HG03354 (cell line): Measurements from ENCODE around the gene ARHGAP24.

Source experiments
- ATAC-seq: cut with Tn5 transposase; IDR thresholded peaks from one replicate; pipeline ENCODE4 v1.9.1; 2021; ENCODE audit warnings: mild to moderate bottlenecking; ENCODE audit not compliant: unreplicated experiment, poor library complexity, severe bottlenecking

Gene ARHGAP24

DNA sequence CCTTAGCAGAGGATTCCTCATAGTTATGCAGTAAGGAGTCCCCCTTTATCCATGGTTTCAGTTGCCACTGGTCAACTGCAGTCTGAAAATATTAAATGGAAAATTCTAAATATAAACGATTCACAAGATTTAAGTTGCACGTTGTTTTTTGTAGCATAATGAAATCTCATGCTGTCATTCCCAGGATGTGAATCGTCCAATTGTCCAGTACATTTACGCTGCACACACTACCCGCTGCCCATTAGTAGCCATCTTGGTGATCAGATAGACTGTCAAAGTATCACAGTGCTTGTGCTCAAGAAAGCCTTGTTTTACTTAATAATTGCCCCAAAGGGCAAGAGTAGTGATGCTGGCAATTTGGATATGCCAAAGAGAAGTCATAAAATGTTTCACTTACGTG is 450.1 kb downstream of the ARHGAP24 start:
- no peak for ATAC-seq

DNA sequence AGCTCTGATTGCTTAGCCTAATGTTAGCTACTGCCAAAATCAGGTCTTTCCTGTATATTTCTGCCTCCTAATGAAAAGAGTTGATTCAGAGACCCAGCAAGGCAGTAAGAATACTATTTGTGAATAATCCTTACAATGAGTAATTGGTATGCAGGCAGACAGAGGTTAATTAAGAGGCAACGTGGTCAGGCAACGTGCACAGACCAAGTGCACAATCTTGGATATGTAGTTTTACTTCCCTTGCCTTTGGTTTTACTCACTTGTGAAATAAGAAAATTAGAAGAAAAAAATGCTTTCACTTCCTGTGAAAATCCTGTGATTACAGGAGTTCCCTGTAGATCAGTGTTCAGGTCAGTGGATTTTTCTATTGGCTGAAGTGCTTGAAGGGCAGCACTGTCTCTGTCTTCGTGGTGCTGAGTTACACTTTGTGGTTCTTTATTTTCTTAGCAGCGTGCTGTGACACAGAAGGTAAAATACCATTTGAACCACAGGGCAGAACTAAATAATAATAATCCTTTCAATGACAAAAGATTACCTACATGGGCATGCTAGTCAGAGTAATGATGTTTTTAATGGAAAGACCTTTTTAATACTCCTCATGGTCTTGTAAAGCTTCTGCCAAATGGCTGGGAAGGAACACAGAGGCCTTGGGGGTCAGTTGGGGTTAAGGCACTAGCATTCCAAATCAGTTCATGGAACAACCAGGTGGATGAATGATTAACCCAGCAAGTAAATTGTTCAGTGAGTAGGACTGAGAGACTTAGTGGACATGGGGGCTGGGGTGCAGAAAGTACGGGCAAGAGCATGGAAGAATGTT is 454.0 kb downstream of the ARHGAP24 start:
- ATAC-seq = peak; percentile 70

DNA sequence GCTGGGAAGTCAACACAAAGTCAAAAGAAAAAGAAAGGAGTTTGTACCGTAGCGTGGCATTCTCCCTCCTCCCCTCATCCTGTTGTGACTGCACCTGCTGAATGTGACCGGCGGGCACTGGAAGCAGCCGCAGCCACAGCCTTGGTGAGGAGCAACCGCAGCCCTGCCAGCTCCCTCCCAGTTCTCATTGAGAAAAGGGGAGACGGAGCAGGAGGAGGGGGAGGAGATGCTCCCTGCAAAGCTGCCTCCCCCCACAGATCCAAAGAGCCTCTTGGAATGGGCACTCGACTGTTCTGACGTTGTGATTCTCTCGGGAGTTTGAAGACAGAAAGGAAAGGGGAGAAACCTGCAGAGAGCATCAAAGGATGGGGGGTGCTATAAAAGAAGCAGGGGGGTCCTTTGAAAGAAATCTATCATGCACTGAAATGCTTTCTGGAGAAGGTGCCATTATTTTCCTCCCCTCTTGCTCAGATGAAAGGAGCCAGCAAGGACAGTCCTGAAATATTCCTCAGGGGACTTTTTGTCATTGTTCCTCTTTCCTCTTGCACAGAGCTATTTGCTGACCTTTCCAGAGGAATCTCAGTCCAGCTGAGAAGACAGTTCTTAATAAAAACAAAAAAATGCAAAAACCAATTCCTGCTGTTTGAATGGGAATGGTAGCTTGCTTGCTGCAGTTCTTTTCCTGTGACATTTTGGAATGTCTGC is 455.2 kb downstream of the ARHGAP24 start:
- ATAC-seq = peak; percentile 45

DNA sequence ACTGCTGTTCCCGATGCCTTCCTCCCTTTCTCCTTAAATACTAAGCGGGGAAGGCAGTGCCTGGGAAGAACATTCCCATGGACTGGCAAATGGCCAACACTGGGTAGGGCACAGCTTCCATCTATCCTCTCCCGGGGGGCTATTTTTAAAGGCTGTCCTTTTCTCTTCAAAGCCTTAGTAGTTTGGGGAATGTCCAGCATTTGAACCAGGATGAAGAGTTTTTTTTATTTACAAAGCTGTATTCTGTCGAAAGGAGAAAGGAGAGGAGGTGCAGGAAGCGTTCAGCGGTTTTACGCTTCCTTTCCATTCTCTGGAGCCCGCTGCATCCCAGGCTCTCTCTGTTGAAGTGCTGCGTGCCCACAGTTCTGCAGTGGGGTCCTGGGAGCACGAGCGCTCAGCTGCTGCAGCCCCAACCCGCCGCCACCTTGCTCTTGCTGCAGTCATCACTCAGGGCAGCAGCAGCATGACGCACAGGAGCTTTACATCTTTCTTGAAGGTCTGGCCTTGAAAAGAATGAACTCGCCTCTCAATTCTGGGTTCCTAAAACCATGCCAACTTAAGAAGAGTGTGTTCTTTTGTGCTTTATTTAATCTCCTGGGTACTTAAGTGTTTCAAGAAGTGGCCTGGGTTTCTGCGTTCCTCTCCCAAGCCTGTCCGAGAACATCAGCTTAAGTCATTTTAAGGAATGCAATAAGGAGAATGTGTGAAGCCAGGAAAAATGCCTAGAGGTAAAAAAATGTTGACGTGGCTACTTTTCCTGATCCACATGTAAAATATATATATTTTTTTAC is 457.7 kb downstream of the ARHGAP24 start:
- no peak for ATAC-seq

DNA sequence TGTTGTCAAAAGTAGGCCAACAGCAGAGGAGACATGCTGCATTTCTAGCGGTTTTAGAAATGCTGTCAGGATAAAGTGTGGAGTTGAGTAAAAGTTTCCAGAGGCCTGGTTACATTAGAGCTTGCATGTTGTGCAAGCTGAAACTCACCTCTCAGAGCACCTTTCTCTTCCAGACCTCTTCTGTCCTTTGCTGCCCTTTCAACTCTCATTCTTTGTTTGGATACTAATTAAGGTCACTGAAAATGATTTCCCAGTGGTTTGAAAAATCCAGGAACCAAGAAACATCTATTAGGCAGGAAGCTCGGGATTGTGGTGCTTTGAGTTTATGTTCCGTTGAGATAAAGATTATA is 458.3 kb downstream of the ARHGAP24 start:
- ATAC-seq = no peak

DNA sequence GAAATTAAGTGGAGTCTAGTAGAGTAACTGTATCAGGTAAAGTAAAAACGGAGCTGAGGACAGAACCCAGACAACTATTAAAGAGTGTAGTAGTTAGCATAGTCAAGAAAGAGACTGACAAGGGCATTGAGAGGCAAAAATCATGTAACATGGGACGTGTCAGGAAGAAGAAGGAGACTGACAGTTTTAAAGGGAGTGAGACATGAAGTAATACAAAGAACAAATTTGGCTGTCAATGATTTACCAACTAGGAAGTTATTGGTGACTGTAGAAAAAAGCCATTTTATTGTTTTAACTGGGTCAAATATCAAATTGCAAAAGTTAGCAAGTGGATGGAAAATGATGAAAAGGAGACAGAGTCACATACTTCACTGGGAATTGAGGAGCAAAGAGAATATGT is 462.6 kb downstream of the ARHGAP24 start:
- ATAC-seq = no peak

DNA sequence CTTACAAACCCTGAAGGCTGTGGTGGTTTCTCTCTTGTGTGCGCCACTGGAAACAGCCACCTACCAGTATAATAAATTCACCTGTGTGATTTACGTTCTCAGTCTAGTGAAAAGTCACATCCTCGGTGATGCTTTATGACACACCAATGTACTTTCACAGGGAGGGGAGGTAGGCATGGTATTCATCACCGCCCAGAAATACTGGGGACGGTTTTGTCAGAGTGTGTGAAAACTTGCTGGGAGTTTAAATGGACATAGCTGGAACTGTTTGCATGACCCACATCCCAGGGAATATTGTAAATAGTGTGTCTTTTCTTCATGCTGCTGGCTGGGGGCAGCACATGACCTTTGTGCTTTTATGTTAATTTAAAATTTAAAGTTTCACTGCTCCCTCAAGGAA is 463.1 kb downstream of the ARHGAP24 start:
- no peak for ATAC-seq

DNA sequence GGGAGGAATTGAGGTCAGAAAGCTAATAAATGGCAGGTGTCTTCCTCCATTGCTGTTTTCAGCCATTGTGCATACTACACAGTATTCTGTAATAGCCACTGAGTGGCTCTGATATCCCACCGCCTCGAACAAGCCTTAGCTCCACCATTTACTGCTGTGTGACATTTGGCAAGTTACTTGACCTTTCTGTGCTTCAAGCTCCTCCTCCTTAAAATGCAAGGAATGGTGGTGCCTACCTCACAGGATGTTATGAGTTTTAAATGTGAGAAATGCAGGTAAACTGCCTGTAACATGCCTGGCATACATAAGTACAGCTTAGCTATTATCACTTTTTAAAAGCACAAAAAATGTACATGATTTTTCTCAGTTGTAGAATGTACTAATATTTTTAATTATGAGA is 464.0 kb downstream of the ARHGAP24 start:
- ATAC-seq = no peak

DNA sequence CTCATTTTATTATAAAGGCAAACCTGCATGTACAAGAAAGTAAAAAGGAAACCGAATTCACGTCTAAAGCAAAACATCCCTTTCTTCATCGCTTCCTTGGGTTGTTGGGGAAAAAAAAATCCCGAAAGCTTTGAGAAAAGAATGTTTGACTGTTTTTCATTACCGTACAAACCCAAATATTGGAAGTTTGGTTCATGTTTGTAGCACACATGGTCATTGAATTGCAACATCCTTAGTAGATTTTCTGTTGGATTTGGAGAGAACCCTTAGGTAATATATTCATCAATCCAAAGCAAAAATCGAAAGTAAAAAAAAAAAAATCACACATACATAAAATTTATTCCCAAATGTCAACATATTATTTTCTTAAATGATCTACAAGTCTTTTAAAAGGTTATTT is 464.6 kb downstream of the ARHGAP24 start:
- no peak for ATAC-seq

DNA sequence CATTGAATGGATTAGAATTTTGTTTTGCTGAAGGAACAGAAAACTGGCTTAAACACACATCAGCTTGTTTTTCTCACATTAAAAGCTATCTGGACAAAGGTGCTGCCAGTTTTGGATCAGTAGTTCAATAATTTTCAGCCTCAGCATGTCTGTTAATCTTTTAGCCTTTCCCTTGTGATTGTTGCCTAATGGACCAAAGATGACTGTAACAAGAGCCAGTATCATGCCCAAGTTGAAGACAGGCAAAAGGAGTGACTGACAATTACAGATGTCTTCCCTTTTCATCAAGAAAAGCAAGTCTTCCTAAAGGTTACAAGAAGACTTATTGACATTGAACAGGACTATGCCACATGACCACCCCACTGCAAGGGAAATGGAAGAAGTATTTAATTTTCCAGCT is 465.2 kb downstream of the ARHGAP24 start:
- ATAC-seq = no peak

DNA sequence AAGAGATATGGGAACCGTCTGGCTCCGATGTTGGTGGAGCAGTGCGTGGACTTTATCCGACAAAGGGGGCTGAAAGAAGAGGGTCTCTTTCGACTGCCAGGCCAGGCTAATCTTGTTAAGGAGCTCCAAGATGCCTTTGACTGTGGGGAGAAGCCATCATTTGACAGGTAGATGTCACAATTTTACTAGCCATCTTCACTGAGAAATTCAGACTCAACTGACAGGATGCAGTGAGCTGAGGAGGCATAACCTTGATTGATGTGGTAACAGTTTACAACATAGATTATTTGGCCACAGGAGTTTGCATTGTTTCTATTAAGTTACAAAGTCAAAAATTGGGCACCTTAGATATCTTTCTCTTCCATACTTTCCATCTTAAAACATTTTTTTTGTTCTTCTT is 467.2 kb downstream of the ARHGAP24 start:
- no peak for ATAC-seq

DNA sequence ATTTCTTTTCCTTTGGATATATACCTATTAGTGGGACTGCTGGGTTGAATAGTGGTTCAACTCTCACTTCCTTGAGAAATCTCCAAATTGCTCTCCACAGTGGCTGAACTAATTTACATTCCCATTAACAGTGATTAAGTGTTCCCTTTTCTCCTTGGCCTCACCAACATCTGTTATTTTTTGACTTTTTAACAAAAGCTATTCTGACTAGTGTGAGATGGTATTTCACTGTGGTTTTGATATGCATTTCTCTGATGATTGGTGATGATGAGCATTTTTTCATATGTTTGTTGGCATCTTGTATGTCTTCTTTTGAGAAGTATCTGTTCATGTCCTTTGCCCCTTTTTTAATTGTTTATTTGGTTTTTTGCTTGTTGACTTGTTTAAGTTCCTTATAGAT is 471.9 kb downstream of the ARHGAP24 start:
- ATAC-seq = no peak

DNA sequence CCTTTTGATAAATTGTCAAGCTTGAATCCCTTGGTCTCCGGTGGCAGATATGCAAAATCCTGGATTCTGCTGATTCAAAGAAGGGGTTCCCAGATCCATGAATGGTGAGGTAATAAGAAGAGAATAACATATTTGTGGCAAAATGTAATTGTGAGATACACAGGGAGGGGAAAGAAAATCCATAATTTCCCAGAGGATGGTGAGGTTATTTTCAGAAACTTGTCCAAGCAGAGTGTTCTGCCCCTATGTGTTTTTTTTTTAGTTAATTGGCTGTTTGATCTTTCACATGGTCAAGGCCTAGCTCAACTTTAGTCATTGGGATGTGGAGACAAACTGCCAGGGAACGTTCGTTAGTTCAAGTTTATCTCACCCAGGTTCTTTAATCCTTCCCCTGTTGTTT is 476.1 kb downstream of the ARHGAP24 start:
- no peak for ATAC-seq

DNA sequence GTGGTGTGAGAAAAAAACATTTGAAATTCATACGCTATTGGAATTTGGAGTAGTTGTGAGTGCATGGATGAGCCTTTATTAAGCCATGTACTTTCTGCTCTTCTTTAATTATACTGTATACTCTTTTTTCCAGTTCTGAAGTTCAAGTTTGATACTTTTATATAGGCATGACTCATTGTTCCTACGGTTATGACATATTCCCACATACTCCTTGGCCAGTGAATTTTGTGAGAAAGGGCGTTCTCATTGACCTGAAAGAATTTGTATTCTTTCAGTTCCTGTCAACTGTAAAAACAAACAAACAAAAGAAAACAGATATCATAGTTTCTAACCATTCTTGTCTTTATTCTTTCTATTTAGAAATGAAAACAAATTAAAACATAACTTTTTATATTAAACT is 477.6 kb downstream of the ARHGAP24 start:
- ATAC-seq = no peak

DNA sequence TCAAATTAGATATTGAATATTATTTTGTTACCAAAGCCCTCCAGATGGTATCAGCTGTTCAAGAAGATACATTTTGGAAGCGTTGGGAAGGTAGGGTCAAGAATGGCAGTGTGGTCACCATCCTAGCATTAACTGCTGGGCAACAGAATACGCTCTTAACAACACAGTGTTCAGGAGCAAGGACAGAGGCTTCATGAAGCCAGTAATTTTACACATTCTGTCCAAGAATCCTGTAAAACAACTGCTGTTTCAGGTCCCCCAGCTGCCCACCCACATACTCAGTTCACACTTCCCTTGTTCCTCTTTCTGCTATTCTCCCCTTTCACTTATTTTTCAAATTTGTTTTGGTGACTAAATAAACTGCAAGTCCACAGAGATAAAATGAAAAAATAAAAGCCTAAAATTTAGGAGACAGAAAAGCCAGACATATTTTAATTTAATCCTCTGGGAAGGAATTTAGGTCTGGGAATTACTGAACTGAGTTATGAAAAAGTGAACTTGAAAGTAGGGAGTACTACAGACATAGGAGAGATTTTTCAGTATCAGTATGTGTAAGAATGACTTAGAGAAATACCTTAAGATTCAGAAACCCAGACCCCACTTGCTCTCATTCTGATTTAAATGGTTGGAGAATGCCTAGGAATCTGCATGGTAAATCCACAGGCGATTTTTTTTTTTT is 478.2 kb downstream of the ARHGAP24 start:
- peak; percentile 64 for ATAC-seq

DNA sequence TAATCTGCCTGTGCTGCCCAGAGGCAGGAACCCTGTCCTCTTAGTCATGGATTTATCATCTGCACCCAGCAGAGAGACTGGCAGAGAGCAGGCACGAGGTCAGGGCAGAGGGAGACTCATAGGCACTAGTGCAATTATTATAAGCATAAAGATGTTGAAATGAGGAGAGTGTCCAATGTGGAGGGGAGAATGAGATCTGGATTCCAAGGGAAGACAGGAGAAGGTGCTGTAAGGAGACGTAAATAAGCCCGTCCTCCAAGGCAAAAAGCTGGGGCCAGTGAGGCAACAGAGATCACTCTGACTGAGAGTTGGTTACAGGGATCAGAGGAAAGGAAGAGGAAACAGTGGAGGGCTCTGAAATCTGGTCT is 478.7 kb downstream of the ARHGAP24 start:
- ATAC-seq = peak; percentile 20

DNA sequence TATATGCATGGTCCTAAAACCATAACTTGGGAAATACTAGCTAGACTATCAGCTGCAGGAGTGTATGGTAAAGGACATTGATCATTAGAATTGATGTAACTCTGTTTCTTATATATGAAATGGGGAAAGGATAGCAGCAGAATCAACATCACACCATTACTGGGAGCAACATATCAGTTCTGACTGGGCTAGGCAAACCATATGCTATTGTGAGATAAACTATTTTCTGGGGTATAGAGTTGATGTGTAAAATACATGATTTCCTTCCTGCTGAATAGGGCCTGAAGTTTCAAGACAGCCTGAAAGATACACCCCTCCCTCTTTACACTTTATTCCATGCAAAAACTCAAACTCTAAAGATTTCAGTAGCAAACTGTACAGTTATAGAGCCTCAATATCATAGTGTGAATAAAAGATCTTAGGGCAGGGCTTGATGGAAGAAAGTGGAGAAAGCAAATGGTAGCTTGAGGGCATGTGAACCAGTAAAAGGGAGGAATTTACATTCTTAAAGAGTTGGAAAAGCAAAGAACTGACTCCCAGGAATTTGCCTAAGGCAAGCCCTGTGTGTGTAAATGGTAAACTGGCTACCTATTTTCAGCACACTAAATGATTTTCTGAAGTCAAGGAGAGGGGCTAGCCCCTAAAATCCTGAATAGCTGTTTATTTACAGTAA is 480.8 kb downstream of the ARHGAP24 start:
- no peak for ATAC-seq

DNA sequence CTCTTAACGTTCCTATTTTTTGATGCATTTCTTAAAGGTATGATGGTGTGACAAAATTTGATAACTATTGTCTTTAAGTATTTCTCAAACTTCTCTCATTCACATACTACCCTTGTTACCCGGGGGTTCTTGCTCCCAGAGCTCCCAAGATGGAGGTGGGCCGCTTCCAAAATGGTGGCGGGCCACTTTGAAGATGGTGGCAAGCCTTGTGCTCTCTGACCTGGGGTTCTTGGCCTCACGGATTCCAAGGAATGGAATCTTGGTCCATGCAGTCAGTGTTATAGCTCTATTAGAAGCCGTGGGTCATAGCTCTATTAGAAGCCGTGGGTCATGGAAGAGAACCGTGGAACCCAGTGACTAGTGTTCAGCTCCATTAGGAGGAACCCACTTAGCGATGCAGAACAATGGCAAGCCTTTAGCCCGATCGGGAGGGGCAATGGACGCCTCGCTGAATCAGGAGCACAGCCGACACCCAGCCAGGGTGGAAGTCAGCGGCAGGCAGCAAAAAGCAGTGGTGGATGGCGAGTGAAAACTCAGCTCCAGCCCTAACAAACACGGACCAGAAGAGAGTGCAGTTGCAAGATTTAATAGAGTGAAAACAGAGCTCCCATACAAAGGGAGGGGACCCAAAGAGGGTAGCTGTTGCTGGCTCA is 481.5 kb downstream of the ARHGAP24 start:
- no peak for ATAC-seq

DNA sequence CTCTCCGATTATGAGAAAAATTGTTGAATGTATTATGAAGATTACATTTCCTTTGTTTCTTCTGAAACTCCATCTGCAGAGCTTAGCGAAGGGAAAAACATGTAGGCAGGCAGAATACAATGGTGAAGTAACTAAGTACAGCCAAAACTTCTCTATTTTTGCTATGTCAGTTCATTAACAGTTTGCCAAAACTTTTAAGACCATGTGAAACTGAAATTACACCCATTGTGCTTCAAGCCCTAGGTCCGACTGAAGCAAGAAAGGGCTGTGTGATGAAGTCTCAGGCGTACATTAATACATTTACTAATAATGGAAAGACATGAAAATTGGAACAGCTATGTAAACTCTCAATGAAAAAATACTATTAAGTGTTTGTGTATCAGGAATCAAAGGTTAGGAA is 486.9 kb downstream of the ARHGAP24 start:
- no peak for ATAC-seq
